Activated CD4-positive, alpha-beta T cell treated with anti-CD3 and anti-CD28 coated beads, Interleukin-2, amount 10 ng/mL, durations not matched to agents 24 days and 14 days (primary cell): ENCODE results near the gene IL32. TPM values are rescaled to one million over a fixed set of nuclear protein-coding genes. Genes with fewer than 3 reads are reported as not detected.
"Not testable (repeated sequence)": the region's sequence is repeated elsewhere in the genome, so short reads cannot be mapped to it uniquely, and the experiment has no call there.

ENCODE experiments used
- DNase-seq: peaks from one replicate; pipeline ENCODE4 v3.0.0; 2022
- H3K27ac Mint-ChIP-seq: one replicate; pipeline ENCODE4 v1.8.0; 2022; ENCODE audit warnings: mild to moderate bottlenecking, mixed read lengths
- H3K27me3 Mint-ChIP-seq: one replicate; pipeline ENCODE4 v1.8.0; 2022; ENCODE audit warnings: mixed read lengths
- H3K36me3 Mint-ChIP-seq: one replicate; pipeline ENCODE4 v1.8.0; 2022; ENCODE audit warnings: low read depth, mild to moderate bottlenecking, mixed read lengths
- H3K4me1 Mint-ChIP-seq: one replicate; pipeline ENCODE4 v1.8.0; 2021; ENCODE audit warnings: mixed read lengths
- H3K4me3 Mint-ChIP-seq: one replicate; pipeline ENCODE4 v1.8.0; 2022; ENCODE audit warnings: mild to moderate bottlenecking, moderate library complexity, mixed read lengths
- H3K9me3 Mint-ChIP-seq: one replicate; pipeline ENCODE4 v1.8.0; 2021; ENCODE audit warnings: mixed read lengths
- intact Hi-C: fragments of 100-400 bp; cut with micrococcal nuclease; formaldehyde crosslinking; loops from one replicate; pipeline ENCODE4 v1.15.1; 2023
- total RNA-seq: library from RNA; stranded (reverse); gene quantifications from 2 replicates; pipeline ENCODE4 v1.2.3, GENCODE V29; 2022

IL32 gene
- total RNA-seq, 1 donor from 2014 or later, result 918 TPM

- H3K9me3 Mint-ChIP-seq, result no peaks in the 10 kb centered on the region
- no peak for DNase-seq
- H3K27ac Mint-ChIP-seq, result peak overlapping the region; percentile 91
- no peaks in the 10 kb centered on the region for H3K27me3 Mint-ChIP-seq
- intact Hi-C loops, result no loop called here
- peaks cover 50% of the 10 kb centered on the region for H3K4me1 Mint-ChIP-seq
- peaks cover 16% of the 10 kb centered on the region for H3K36me3 Mint-ChIP-seq
- peak overlapping the region; percentile 89 for H3K4me3 Mint-ChIP-seq
Observed at GRCh38 chr16:3060339-3061127, 4.9 kb upstream of the IL32 start.

DNA sequence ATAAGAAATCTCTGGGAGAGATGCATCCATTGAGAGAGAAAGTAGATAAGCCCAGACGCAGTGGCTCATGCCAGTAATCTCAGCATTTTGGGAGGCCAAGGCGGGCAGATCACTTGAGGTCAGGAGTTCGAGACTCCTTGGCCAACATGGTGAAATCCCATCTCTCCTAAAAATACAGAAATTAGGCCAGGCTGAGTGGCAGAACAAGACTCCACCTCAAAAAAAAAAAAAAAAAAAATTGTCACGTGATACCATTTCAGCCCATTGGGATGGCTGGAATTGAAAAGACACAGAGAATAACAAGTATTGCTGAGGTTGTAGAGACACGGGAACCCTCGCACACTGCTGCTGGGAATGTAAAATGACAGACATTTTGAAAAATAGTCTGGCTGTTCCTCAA, 2.9 kb upstream of the IL32 start:
- no peaks in the 10 kb centered on the region for H3K27me3 Mint-ChIP-seq
- H3K27ac Mint-ChIP-seq, result no peak overlapping the region
- no peak overlapping the region for H3K4me3 Mint-ChIP-seq
- DNase-seq, result no peak
- intact Hi-C loops, result no loop called here
- H3K9me3 Mint-ChIP-seq, result no peaks in the 10 kb centered on the region
- H3K4me1 Mint-ChIP-seq, result peaks cover 42% of the 10 kb centered on the region
- peaks cover 23% of the 10 kb centered on the region for H3K36me3 Mint-ChIP-seq

DNA sequence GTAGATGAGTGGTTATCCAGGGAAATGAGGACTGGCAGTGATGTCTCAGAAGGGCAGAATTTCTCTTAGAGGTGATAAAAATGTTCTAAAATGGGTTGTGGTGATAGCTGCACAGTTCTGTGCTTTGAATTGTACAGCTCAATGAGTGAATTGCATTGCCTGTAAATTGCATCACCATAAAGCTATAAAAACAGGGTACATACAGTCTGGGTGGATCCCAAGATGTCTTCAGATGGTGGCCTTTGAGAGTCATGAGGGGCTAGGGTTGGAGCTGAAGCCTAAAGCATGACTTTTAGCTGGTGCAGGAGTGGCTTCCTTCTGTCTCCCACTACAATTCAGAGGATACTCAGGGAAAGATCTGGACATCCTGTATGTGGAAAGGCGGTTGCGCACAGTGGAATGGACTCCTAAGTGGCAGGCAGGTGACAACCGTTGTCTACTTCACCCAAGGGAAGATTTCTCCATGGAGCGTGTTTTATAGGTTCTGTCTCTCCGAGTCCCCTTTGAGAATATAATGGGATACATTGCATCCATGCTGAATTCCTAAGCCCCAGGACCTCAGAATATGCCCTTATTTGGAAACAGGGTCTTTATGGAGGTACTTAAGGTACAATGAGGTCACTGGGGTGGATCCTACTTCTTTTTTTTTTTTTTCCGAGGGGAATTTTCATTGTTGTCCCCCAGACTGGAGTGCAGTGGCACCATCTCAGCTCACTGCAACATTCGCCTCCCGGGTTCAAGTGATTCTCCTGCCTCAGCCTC, 1.6 kb upstream of the IL32 start:
- DNase-seq, result no peak
- H3K27ac Mint-ChIP-seq, result peak overlapping the region; percentile 99
- intact Hi-C loops, result no loop called here
- H3K36me3 Mint-ChIP-seq, result peaks cover 34% of the 10 kb centered on the region
- peaks cover 47% of the 10 kb centered on the region for H3K4me1 Mint-ChIP-seq
- H3K9me3 Mint-ChIP-seq, result no peaks in the 10 kb centered on the region
- peak overlapping the region; percentile 56 for H3K4me3 Mint-ChIP-seq
- no peaks in the 10 kb centered on the region for H3K27me3 Mint-ChIP-seq

DNA sequence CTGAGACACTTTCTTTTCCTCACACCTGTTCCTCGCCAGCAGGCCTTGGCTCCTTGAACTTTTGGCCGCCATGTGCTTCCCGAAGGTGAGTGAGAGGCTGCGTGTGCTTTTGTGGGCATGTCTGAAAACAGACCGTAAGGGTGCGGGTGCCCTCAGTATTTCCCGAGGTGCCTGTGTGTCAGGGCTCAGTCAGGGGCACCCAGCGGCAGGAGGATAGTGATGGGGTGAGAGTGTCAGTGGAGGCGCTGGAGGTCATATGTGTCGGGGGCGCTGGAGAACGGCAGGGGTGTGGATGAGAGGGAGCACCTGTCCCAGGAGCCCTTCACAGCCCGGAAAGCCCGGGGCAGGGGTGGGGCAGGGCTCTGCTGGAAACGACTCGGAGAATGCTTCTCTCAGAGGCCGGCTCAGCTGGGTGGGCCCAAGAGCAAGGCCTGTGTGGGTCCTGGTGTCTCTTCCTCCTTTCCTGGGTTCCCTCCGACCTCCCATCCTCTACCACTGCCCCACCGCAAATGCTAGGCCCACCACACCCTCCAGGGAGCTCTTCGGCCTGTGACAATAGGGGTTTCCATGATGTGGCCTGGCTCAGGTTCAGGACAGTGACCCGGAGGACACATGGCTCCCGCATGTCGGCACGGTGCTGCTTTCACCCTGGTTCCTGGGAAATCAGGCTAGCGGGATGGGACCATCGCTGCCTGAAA, 451 bp downstream of the IL32 start:
- intact Hi-C loops, result loop anchor here (1.0 kb wide), 1 partner anchor 9 kb away; no protein-coding TSS in a partner anchor
- peak overlapping the region; percentile 99 for H3K4me3 Mint-ChIP-seq
- H3K27me3 Mint-ChIP-seq, result no peaks in the 10 kb centered on the region
- peaks cover 48% of the 10 kb centered on the region for H3K36me3 Mint-ChIP-seq
- H3K27ac Mint-ChIP-seq, result peak overlapping the region; percentile 99
- DNase-seq, result peak; percentile 66
- H3K9me3 Mint-ChIP-seq, result no peaks in the 10 kb centered on the region
- H3K4me1 Mint-ChIP-seq, result peaks cover 45% of the 10 kb centered on the region

DNA sequence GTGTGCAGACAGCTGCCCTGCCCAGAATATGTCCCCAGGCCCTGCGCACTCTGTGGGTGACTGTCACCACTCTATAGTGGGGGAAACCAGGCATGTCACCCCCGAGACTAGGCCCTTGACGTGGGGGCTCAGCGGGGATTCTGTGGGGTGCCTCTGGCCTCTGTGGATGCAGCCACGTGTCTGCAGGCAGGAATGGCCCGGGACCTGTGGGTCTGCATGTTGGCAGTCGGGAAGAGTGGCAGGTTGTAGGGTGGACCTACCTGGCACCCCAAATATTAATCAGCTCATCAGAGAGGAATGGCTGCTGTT, 954 bp downstream of the IL32 start:
- Mint-ChIP-seq H3K27me3 (no peaks in the 10 kb centered on the region), H3K9me3 (no peaks in the 10 kb centered on the region), H3K4me1 (peaks cover 48% of the 10 kb centered on the region), H3K27ac (peak overlapping the region; percentile 99), H3K4me3 (peak overlapping the region; percentile 99), H3K36me3 (peaks cover 48% of the 10 kb centered on the region)
- intact Hi-C loops, result loop anchor here (1.0 kb wide), 1 partner anchor 9 kb away; no protein-coding TSS in a partner anchor
- no peak for DNase-seq

GRCh38 chr16:3068487-3068886, 3.0 kb downstream of the IL32 start:
- H3K27me3 Mint-ChIP-seq, result no peaks in the 10 kb centered on the region
- H3K4me3 Mint-ChIP-seq, result peak overlapping the region; percentile 99
- intact Hi-C loops, result no loop called here
- peaks cover 48% of the 10 kb centered on the region for H3K36me3 Mint-ChIP-seq
- no peaks in the 10 kb centered on the region for H3K9me3 Mint-ChIP-seq
- peak overlapping the region; percentile 99 for H3K27ac Mint-ChIP-seq
- H3K4me1 Mint-ChIP-seq, result peaks cover 54% of the 10 kb centered on the region
- peak; percentile 73 for DNase-seq

DNA sequence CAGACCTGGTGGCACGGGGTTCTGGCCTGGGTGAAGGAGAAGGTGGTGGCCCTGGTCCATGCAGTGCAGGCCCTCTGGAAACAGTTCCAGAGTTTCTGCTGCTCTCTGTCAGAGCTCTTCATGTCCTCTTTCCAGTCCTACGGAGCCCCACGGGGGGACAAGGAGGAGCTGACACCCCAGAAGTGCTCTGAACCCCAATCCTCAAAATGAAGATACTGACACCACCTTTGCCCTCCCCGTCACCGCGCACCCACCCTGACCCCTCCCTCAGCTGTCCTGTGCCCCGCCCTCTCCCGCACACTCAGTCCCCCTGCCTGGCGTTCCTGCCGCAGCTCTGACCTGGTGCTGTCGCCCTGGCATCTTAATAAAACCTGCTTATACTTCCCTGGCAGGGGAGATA, 3.7 kb downstream of the IL32 start:
- DNase-seq, intact Hi-C loops, H3K9me3 Mint-ChIP-seq, H3K27me3 Mint-ChIP-seq: not testable (repeated sequence)
- Mint-ChIP-seq H3K36me3 (peaks cover 50% of the 10 kb centered on the region), H3K4me1 (peaks cover 56% of the 10 kb centered on the region), H3K4me3 (peak overlapping the region; percentile 63), H3K27ac (peak overlapping the region; percentile 87)

DNA sequence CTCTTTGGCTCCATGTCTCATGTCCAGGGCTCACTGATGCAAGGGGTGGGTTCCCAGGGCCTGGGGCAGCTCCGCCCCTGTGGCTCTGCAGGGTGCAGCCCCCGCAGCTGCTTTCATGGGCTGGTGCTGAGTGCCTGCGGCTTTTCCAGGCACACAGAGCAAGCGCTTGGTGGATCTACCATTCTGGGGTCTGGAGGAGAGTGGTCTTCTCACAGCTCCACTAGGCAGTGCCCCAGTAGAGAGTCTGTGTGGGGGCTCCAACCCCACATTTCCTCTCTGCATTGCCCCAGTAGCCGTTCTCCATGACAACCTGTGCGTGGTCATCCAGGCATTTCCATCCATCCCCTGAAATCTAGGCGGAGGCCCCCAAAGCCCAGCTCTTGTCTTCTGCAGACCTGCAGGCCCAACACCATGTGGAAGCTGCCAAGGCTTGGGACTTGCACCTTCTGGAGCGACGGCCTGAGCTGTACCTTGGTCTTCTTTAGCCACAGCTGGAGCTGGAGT, 5.2 kb downstream of the IL32 start:
- no peak for DNase-seq
- H3K4me1 Mint-ChIP-seq, result peaks cover 58% of the 10 kb centered on the region
- peaks cover 51% of the 10 kb centered on the region for H3K36me3 Mint-ChIP-seq
- no peak overlapping the region for H3K4me3 Mint-ChIP-seq
- intact Hi-C loops, result no loop called here
- peak overlapping the region; percentile 87 for H3K27ac Mint-ChIP-seq
- H3K9me3 Mint-ChIP-seq, result no peaks in the 10 kb centered on the region
- no peaks in the 10 kb centered on the region for H3K27me3 Mint-ChIP-seq

GRCh38 chr16:3071655-3072054, 6.2 kb downstream of the IL32 start:
- peak; percentile 66 for DNase-seq
- intact Hi-C loops, result no loop called here
- Mint-ChIP-seq H3K27ac (peak overlapping the region; percentile 87), H3K4me3 (peak overlapping the region; percentile 49), H3K36me3 (peaks cover 42% of the 10 kb centered on the region), H3K27me3 (no peaks in the 10 kb centered on the region), H3K9me3 (no peaks in the 10 kb centered on the region), H3K4me1 (peaks cover 64% of the 10 kb centered on the region)

GRCh38 chr16:3072148-3072547, 6.7 kb downstream of the IL32 start:
- Mint-ChIP-seq H3K4me1 (peaks cover 67% of the 10 kb centered on the region), H3K27ac (peak overlapping the region; percentile 87), H3K4me3 (peak overlapping the region; percentile 49), H3K36me3 (peaks cover 44% of the 10 kb centered on the region)
- peak; percentile 72 for DNase-seq
- H3K9me3 Mint-ChIP-seq, H3K27me3 Mint-ChIP-seq, intact Hi-C loops: not testable (repeated sequence)

- H3K4me3 Mint-ChIP-seq, intact Hi-C loops, H3K27me3 Mint-ChIP-seq, H3K9me3 Mint-ChIP-seq: not testable (repeated sequence)
- peaks cover 68% of the 10 kb centered on the region for H3K4me1 Mint-ChIP-seq
- peak; percentile 70 for DNase-seq
- H3K36me3 Mint-ChIP-seq, result peaks cover 41% of the 10 kb centered on the region
- H3K27ac Mint-ChIP-seq, result peak overlapping the region; percentile 99
Observed at GRCh38 chr16:3072576-3073263, 7.3 kb downstream of the IL32 start.

DNA sequence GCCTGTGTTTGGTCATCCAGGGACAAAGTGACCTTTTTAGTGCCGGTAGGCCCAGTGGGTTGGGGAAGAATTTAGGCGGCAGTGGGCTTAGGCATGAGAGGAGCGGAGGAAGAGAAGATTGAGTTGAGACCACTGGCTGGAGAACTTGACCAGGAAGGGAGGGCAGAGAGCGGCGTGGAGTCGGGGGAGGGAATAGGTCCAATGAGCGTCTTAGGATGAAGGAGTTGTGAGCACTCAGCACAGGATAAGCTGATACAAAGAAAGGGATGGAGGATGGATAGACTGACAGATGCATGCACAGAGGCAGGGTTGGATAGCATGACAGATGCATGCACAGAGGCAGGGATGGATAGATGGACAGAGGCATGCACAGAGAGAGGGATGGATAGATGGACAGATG, 8.0 kb downstream of the IL32 start:
- DNase-seq, result no peak
- H3K4me1 Mint-ChIP-seq, result peaks cover 72% of the 10 kb centered on the region
- H3K36me3 Mint-ChIP-seq, result peaks cover 41% of the 10 kb centered on the region
- no peaks in the 10 kb centered on the region for H3K9me3 Mint-ChIP-seq
- intact Hi-C loops, result no loop called here
- H3K27me3 Mint-ChIP-seq, result no peaks in the 10 kb centered on the region
- H3K27ac Mint-ChIP-seq, result peak overlapping the region; percentile 99
- H3K4me3 Mint-ChIP-seq, result peak overlapping the region; percentile 80

DNA sequence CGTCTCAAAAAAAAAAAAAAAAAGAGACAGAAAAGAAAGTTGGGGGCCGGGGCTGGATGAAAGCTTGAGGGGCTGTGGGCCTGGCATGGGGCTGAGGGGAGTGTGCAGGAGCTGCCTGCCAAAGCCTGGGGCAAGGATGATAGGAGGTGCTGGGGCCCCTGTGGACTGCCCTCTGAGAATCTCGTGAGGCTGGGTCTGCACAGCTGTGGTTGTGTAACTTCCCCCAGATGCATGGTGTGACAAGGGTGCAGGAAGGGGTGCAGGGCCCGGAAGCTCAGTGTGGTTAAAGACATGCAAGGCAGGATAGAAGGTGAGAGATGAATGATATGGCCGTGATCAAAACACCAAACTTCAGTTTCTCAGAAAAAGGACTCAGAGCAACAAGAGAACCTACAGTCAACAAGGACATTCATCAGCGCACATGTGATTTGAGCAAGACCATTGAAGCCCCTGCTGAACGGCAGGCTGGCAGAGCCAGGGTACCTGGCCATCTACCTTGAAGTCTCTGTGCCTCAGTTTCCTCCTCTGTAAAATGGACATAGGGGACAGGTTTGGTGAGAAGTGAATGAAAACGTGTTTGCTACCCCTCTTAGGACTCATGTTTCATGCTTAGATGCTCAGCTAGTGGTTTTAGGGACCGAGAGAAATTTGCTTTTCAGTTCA, 9.6 kb downstream of the IL32 start:
- H3K4me3 Mint-ChIP-seq, result peak overlapping the region; percentile 80
- intact Hi-C loops, result loop anchor here (1.0 to 2.0 kb wide), 2 partner anchors 9 to 16 kb away; no protein-coding TSS in a partner anchor
- peak; percentile 96 for DNase-seq
- peaks cover 71% of the 10 kb centered on the region for H3K4me1 Mint-ChIP-seq
- H3K36me3 Mint-ChIP-seq, result peaks cover 39% of the 10 kb centered on the region
- H3K9me3 Mint-ChIP-seq, result peaks cover 4% of the 10 kb centered on the region
- peak overlapping the region; percentile 99 for H3K27ac Mint-ChIP-seq
- H3K27me3 Mint-ChIP-seq, result no peaks in the 10 kb centered on the region
